SK-N-SH (cell line): ENCODE data around the gene BAG3.

ENCODE experiments used
- CTCF ChIP-seq: fragments of 200-600 bp; sonication (generic); IDR thresholded peaks from 2 replicates; pipeline ENCODE4 v1.6.1; 2017; ENCODE audit warnings: antibody characterized with exemption, mild to moderate bottlenecking, moderate library complexity
- EP300 ChIP-seq, 2 experiments: IDR thresholded peaks; 2 replicates each; pipeline versions ENCODE4 v1.4.0 to v1.6.1; 2012; ENCODE audit warnings: borderline replicate concordance in 1 of 2, low read depth in 1 of 2, low read length in 1 of 2
- GATA2 ChIP-seq: sonication (generic); formaldehyde crosslinking; IDR thresholded peaks from 2 replicates; pipeline ENCODE4 v1.5.0; 2020; ENCODE audit warnings: mild to moderate bottlenecking, missing genetic modification reagents
- JUND ChIP-seq: IDR thresholded peaks from 2 replicates; pipeline ENCODE4 v1.4.0; 2012
- MXI1 ChIP-seq: IDR thresholded peaks from 2 replicates; pipeline ENCODE4 v1.6.1; 2012; ENCODE audit warnings: mild to moderate bottlenecking, low read depth, low read length, improper control_type of control experiment
- POLR2AphosphoS5 ChIP-seq: IDR thresholded peaks from 2 replicates; pipeline ENCODE4 v1.6.1; 2012; ENCODE audit warnings: low read depth, low read length
- RCOR1 ChIP-seq: fragments of 150-350 bp; IDR thresholded peaks from 2 replicates; pipeline ENCODE4 v1.6.1; 2017; ENCODE audit warnings: antibody characterized with exemption, low read length
- SIN3A ChIP-seq: IDR thresholded peaks from 2 replicates; pipeline ENCODE4 v1.6.1; 2012; ENCODE audit warnings: low read depth, mild to moderate bottlenecking, low read length, moderate library complexity, borderline replicate concordance
- SMC3 ChIP-seq: IDR thresholded peaks from 2 replicates; pipeline ENCODE4 v1.6.1; 2012; ENCODE audit warnings: low read depth, low read length, improper control_type of control experiment
- TCF12 ChIP-seq: IDR thresholded peaks from 2 replicates; pipeline ENCODE4 v1.4.0; 2012
- USF2 ChIP-seq: fragments of 150-350 bp; IDR thresholded peaks from 2 replicates; pipeline ENCODE4 v1.6.1; 2017; ENCODE audit warnings: antibody characterized with exemption, low read length, low read depth, borderline replicate concordance
- TF ChIP-seq, protein P1 (sequence below): IDR thresholded peaks from 2 replicates; pipeline ENCODE4 v1.4.0; 2012; ENCODE audit warnings: low read depth
- TF ChIP-seq, protein P2 (sequence below): IDR thresholded peaks from 2 replicates; pipeline ENCODE4 v1.6.1; 2012; ENCODE audit warnings: mild to moderate bottlenecking, low read depth, low read length, moderate library complexity
- TF ChIP-seq, protein P3 (sequence below): IDR thresholded peaks from 2 replicates; pipeline ENCODE4; 2012

- no peak for TF ChIP-seq CTCF
- TF ChIP-seq RCOR1, result no peak
- TF ChIP-seq USF2, result no peak
- TF ChIP-seq, protein P1, sequence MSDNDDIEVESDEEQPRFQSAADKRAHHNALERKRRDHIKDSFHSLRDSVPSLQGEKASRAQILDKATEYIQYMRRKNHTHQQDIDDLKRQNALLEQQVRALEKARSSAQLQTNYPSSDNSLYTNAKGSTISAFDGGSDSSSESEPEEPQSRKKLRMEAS, result no peak
- TF ChIP-seq SMC3, result no peak
- no peak for TF ChIP-seq SIN3A
- no peak for TF ChIP-seq EP300 (IDR thresholded peaks at IDR 0.05; ENCODE audit: borderline replicate concordance in 1 of 2, low read depth in 1 of 2, low read length in 1 of 2)
- no peak for TF ChIP-seq MXI1
- no peak for TF ChIP-seq GATA2 (CRISPR knock-in tag)
- no peak for TF ChIP-seq POLR2AphosphoS5
- no peak for TF ChIP-seq JUND
- TF ChIP-seq, protein P2, sequence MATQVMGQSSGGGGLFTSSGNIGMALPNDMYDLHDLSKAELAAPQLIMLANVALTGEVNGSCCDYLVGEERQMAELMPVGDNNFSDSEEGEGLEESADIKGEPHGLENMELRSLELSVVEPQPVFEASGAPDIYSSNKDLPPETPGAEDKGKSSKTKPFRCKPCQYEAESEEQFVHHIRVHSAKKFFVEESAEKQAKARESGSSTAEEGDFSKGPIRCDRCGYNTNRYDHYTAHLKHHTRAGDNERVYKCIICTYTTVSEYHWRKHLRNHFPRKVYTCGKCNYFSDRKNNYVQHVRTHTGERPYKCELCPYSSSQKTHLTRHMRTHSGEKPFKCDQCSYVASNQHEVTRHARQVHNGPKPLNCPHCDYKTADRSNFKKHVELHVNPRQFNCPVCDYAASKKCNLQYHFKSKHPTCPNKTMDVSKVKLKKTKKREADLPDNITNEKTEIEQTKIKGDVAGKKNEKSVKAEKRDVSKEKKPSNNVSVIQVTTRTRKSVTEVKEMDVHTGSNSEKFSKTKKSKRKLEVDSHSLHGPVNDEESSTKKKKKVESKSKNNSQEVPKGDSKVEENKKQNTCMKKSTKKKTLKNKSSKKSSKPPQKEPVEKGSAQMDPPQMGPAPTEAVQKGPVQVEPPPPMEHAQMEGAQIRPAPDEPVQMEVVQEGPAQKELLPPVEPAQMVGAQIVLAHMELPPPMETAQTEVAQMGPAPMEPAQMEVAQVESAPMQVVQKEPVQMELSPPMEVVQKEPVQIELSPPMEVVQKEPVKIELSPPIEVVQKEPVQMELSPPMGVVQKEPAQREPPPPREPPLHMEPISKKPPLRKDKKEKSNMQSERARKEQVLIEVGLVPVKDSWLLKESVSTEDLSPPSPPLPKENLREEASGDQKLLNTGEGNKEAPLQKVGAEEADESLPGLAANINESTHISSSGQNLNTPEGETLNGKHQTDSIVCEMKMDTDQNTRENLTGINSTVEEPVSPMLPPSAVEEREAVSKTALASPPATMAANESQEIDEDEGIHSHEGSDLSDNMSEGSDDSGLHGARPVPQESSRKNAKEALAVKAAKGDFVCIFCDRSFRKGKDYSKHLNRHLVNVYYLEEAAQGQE, result no peak
- TF ChIP-seq, protein P3, sequence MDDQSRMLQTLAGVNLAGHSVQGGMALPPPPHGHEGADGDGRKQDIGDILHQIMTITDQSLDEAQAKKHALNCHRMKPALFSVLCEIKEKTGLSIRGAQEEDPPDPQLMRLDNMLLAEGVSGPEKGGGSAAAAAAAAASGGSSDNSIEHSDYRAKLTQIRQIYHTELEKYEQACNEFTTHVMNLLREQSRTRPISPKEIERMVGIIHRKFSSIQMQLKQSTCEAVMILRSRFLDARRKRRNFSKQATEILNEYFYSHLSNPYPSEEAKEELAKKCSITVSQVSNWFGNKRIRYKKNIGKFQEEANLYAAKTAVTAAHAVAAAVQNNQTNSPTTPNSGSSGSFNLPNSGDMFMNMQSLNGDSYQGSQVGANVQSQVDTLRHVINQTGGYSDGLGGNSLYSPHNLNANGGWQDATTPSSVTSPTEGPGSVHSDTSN, result no peak
- TF ChIP-seq TCF12, result no peak
Measured at GRCh38 chr10:119671381-119671780, 20.2 kb downstream of the BAG3 start.
